Adrenal gland (tissue), 5 donors: ENCODE results near the gene COL5A1.

Source experiments
- POLR2A ChIP-seq, 2 donors: fragments of 450-650 bp; IDR thresholded peaks; one replicate each; pipeline ENCODE4 v1.6.1; 2017; ENCODE audit warnings: antibody characterized with exemption in 2 of 2, mild to moderate bottlenecking in 2 of 2, moderate library complexity in 1 of 2
- TF ChIP-seq, protein P1 (sequence below), 6 experiments: fragments of 450-650 bp in 4 of 6; fragments of 200-600 bp in 2 of 6; sonication (generic) in 1 of 6; IDR thresholded peaks; 1 replicate in 5 of 6; 2 replicates in 1 of 6; pipeline versions ENCODE4 v1.5.1 to v1.8.0; 2016 to 2021; ENCODE audit warnings: antibody characterized with exemption in 6 of 6, mild to moderate bottlenecking in 2 of 6, moderate library complexity in 1 of 6
- donor health status: DM: no; HTN: no; CAD: no.

DNA sequence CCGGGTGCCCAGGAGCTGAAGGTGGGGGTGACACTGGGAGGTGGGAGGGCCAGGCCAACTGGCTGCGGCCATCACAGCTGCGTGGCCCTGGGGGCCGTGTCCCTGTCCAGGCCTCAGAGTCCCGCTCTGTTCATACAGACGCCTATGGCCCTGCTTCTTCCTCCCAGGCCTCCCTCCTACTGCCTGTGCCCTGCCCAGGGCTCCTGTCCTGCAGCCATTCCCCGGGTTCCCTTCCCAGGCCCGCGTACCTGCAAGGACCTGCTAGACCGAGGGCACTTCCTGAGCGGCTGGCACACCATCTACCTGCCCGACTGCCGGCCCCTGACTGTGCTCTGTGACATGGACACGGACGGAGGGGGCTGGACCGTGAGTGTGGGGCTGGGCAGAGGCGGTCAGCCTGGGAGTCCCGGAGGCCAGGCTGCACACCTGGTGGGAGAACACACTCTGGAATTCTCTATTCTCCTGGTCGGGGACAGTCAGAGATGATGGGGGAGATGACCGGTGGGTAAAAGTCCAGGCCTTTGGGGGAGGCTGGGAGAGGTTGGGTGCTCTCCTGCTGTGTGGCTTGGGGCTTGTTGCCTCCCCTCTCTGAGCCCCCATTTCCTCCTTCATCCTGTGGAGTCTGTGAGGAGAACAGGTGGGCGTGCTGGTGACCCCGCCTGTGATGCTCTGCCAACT is 243.5 kb downstream of the COL5A1 start:
- TF ChIP-seq, protein P1, sequence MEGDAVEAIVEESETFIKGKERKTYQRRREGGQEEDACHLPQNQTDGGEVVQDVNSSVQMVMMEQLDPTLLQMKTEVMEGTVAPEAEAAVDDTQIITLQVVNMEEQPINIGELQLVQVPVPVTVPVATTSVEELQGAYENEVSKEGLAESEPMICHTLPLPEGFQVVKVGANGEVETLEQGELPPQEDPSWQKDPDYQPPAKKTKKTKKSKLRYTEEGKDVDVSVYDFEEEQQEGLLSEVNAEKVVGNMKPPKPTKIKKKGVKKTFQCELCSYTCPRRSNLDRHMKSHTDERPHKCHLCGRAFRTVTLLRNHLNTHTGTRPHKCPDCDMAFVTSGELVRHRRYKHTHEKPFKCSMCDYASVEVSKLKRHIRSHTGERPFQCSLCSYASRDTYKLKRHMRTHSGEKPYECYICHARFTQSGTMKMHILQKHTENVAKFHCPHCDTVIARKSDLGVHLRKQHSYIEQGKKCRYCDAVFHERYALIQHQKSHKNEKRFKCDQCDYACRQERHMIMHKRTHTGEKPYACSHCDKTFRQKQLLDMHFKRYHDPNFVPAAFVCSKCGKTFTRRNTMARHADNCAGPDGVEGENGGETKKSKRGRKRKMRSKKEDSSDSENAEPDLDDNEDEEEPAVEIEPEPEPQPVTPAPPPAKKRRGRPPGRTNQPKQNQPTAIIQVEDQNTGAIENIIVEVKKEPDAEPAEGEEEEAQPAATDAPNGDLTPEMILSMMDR (IDR thresholded peaks at IDR 0.05), result no peak
- TF ChIP-seq POLR2A (IDR thresholded peaks at IDR 0.05), result no peak
